WTC11 (cell line): ENCODE data around the gene MMP11. TPM values are rescaled to one million over a fixed set of nuclear protein-coding genes. Genes with fewer than 3 reads are reported as not detected.

ENCODE experiments used
- ATAC-seq: fragments of 200-7000 bp; cut with Tn5 transposase; 2 replicates; pipeline ENCODE4 v1.10.0; 2021; ENCODE audit warnings: mild to moderate bottlenecking, moderate library complexity
- CTCF ChIA-PET: fragments of 300-600 bp; sonication (Branson Sonifier 250); formaldehyde crosslinking; loops from one replicate; lab custom pipeline; 2021; ENCODE audit warnings: antibody characterized with exemption; lab: Charles Lee
- POLR2A ChIA-PET: fragments of 350-600 bp; sonication (Branson Sonifier 250); formaldehyde crosslinking; loops from one replicate; lab custom pipeline; 2021; ENCODE audit warnings: antibody characterized with exemption; lab: Charles Lee
- DNase-seq: peaks from one replicate; pipeline ENCODE4 v3.0.0; 2021; ENCODE audit warnings: low spot score
- H3K27ac Mint-ChIP-seq: 2 replicates; pipeline ENCODE4 v1.8.0; 2021; ENCODE audit warnings: mixed read lengths
- H3K27me3 Mint-ChIP-seq: 2 replicates; pipeline ENCODE4 v1.8.0; 2021; ENCODE audit warnings: low read depth, mild to moderate bottlenecking, moderate library complexity, mixed read lengths
- H3K36me3 Mint-ChIP-seq: 2 replicates; pipeline ENCODE4 v1.8.0; 2021; ENCODE audit warnings: mixed read lengths
- H3K4me1 Mint-ChIP-seq: 2 replicates; pipeline ENCODE4 v1.8.0; 2022; ENCODE audit warnings: mixed read lengths
- H3K4me3 Mint-ChIP-seq: 2 replicates; pipeline ENCODE4 v1.8.0; 2021; ENCODE audit warnings: mild to moderate bottlenecking, moderate library complexity, mixed read lengths
- H3K9me3 Mint-ChIP-seq: 2 replicates; pipeline ENCODE4 v1.8.0; 2021; ENCODE audit warnings: mixed read lengths
- CDX4 ChIP-seq: fragments of 250-450 bp; sonication (Bioruptor Pico); IDR thresholded peaks from 2 replicates; pipeline ENCODE4 v1.9.0; 2021; ENCODE audit warnings: moderate library complexity, mild to moderate bottlenecking, inconsistent platforms, borderline replicate concordance
- CREB1 ChIP-seq: sonication (generic); formaldehyde crosslinking; IDR thresholded peaks from 2 replicates; pipeline ENCODE4 v1.8.0; 2023; ENCODE audit warnings: mild to moderate bottlenecking, missing genetic modification reagents
- ETV6 ChIP-seq: sonication (generic); formaldehyde crosslinking; IDR thresholded peaks from 2 replicates; pipeline ENCODE4 v1.8.1; 2022; ENCODE audit warnings: mild to moderate bottlenecking, missing genetic modification reagents
- FOXK1 ChIP-seq: sonication (generic); formaldehyde crosslinking; IDR thresholded peaks from 2 replicates; pipeline ENCODE4 v1.8.0; 2022; ENCODE audit warnings: mild to moderate bottlenecking, moderate library complexity, missing genetic modification reagents
- KAT7 ChIP-seq: sonication (generic); formaldehyde crosslinking; IDR thresholded peaks from 2 replicates; pipeline ENCODE4 v1.8.1; 2023; ENCODE audit warnings: missing genetic modification reagents, mild to moderate bottlenecking, borderline replicate concordance
- NFE2L1 ChIP-seq: sonication (generic); formaldehyde crosslinking; IDR thresholded peaks from 2 replicates; pipeline ENCODE4 v1.8.1; 2023; ENCODE audit warnings: missing genetic modification reagents
- PRDM15 ChIP-seq: sonication (generic); formaldehyde crosslinking; IDR thresholded peaks from 2 replicates; pipeline ENCODE4 v1.8.0; 2022; ENCODE audit warnings: missing genetic modification reagents
- RORB ChIP-seq: fragments of 250-450 bp; sonication (Bioruptor Pico); IDR thresholded peaks from 2 replicates; pipeline ENCODE4 v1.9.0; 2021; ENCODE audit warnings: mild to moderate bottlenecking
- TCF7 ChIP-seq: sonication (generic); formaldehyde crosslinking; IDR thresholded peaks from 2 replicates; pipeline ENCODE4 v1.8.0; 2022; ENCODE audit warnings: mild to moderate bottlenecking, low read depth, missing genetic modification reagents, moderate library complexity
- TEAD1 ChIP-seq: sonication (generic); formaldehyde crosslinking; IDR thresholded peaks from 2 replicates; pipeline ENCODE4 v1.8.0; 2022; ENCODE audit warnings: mild to moderate bottlenecking, missing genetic modification reagents
- TEAD4 ChIP-seq: sonication (generic); formaldehyde crosslinking; IDR thresholded peaks from 2 replicates; pipeline ENCODE4 v1.8.0; 2022; ENCODE audit warnings: mild to moderate bottlenecking, missing genetic modification reagents
- ZNF219 ChIP-seq: sonication (generic); formaldehyde crosslinking; IDR thresholded peaks from 2 replicates; pipeline ENCODE4 v1.8.0; 2023; ENCODE audit warnings: missing genetic modification reagents, mild to moderate bottlenecking, borderline replicate concordance
- ZNF396 ChIP-seq: fragments of 250-450 bp; sonication (Bioruptor Pico); IDR thresholded peaks from 2 replicates; pipeline ENCODE4 v1.8.0; 2021; ENCODE audit warnings: mild to moderate bottlenecking, moderate library complexity, borderline replicate concordance
- ZNF423 ChIP-seq: fragments of 250-450 bp; sonication (Bioruptor Pico); IDR thresholded peaks from 2 replicates; pipeline ENCODE4 v2.1.2; 2022; ENCODE audit warnings: mild to moderate bottlenecking, moderate library complexity
- total RNA-seq: library from RNA; stranded (reverse); gene quantifications from 3 replicates; pipeline ENCODE4 v1.2.3, GENCODE V29; 2021
- TF ChIP-seq, protein P1 (sequence below): sonication (generic); formaldehyde crosslinking; IDR thresholded peaks from 2 replicates; pipeline ENCODE4 v1.8.0; 2022; ENCODE audit warnings: mild to moderate bottlenecking, missing genetic modification reagents
- TF ChIP-seq, protein P2 (sequence below): sonication (generic); formaldehyde crosslinking; IDR thresholded peaks from 2 replicates; pipeline ENCODE4 v1.8.1; 2022; ENCODE audit warnings: low read depth, mild to moderate bottlenecking, moderate library complexity, missing genetic modification reagents, borderline replicate concordance
- TF ChIP-seq, protein P3 (sequence below): sonication (generic); formaldehyde crosslinking; IDR thresholded peaks from 2 replicates; pipeline ENCODE4 v1.8.0; 2022; ENCODE audit warnings: mild to moderate bottlenecking, missing genetic modification reagents
- TF ChIP-seq, protein P4 (sequence below): fragments of 200-600 bp; IDR thresholded peaks from 2 replicates; pipeline ENCODE4 v1.8.0; 2022; ENCODE audit warnings: antibody characterized with exemption
- TF ChIP-seq, protein P5 (sequence below): fragments of 250-450 bp; sonication (Bioruptor Pico); IDR thresholded peaks from 2 replicates; pipeline ENCODE4 v1.9.0; 2021; ENCODE audit warnings: mild to moderate bottlenecking

The MMP11 gene
- total RNA-seq, 1 experiment from 2014 or later = 16.5 TPM

DNA sequence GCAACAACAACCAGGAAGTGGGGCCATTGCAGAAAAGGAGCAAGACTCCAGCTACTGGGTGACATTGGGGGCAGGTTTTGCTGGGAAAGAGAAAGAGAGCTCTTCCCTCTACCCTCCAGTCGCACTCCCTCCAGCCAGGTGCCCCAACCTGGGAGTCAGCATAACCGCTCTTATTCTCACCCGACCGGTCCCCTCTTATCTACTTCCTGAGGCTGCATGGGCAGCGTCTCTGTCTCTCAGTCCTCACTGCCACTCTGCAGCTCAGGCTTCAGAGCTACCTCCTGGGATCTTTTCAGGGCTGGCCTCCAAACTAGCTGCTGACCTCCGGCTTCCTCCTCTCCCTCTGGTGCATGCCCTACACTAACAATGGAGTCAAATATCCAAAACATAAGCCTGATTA lies 26.9 kb upstream of the MMP11 start (continued):
- TF ChIP-seq, protein P1, sequence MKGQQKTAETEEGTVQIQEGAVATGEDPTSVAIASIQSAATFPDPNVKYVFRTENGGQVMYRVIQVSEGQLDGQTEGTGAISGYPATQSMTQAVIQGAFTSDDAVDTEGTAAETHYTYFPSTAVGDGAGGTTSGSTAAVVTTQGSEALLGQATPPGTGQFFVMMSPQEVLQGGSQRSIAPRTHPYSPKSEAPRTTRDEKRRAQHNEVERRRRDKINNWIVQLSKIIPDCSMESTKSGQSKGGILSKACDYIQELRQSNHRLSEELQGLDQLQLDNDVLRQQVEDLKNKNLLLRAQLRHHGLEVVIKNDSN (CRISPR knock-in tag) = no peak
- TF ChIP-seq, protein P2, sequence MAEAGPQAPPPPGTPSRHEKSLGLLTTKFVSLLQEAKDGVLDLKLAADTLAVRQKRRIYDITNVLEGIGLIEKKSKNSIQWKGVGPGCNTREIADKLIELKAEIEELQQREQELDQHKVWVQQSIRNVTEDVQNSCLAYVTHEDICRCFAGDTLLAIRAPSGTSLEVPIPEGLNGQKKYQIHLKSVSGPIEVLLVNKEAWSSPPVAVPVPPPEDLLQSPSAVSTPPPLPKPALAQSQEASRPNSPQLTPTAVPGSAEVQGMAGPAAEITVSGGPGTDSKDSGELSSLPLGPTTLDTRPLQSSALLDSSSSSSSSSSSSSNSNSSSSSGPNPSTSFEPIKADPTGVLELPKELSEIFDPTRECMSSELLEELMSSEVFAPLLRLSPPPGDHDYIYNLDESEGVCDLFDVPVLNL (CRISPR knock-in tag) = no peak
- no peak for TF ChIP-seq CREB1 (CRISPR knock-in tag)
- no peak for TF ChIP-seq RORB
- TF ChIP-seq ZNF219 = no peak
- TF ChIP-seq ETV6 (CRISPR knock-in tag) = no peak
- TF ChIP-seq, all 79 proteins: peak for 0

GRCh38 chr22:23749841-23750301 lies 22.8 kb upstream of the MMP11 start:
- ChIA-PET POLR2A (no interaction called here), CTCF (interaction anchor here (0.6 to 2.2 kb wide), 4 partner anchors 21 to 407 kb away, joined by 3 to 8 read pairs (median 4); partner anchors contain the start of gene MMP11)
- H3K4me1 Mint-ChIP-seq = peaks cover 22% of the 10 kb centered on the region
- H3K9me3 Mint-ChIP-seq = no peaks in the 10 kb centered on the region
- H3K27me3 Mint-ChIP-seq = no peaks in the 10 kb centered on the region
- H3K4me3 Mint-ChIP-seq = peak overlapping the region; percentile 85
- ATAC-seq = no peak
- peak overlapping the region; percentile 33; the same call in 1 of the 2 replicates for H3K27ac Mint-ChIP-seq
- TF ChIP-seq, protein P3, sequence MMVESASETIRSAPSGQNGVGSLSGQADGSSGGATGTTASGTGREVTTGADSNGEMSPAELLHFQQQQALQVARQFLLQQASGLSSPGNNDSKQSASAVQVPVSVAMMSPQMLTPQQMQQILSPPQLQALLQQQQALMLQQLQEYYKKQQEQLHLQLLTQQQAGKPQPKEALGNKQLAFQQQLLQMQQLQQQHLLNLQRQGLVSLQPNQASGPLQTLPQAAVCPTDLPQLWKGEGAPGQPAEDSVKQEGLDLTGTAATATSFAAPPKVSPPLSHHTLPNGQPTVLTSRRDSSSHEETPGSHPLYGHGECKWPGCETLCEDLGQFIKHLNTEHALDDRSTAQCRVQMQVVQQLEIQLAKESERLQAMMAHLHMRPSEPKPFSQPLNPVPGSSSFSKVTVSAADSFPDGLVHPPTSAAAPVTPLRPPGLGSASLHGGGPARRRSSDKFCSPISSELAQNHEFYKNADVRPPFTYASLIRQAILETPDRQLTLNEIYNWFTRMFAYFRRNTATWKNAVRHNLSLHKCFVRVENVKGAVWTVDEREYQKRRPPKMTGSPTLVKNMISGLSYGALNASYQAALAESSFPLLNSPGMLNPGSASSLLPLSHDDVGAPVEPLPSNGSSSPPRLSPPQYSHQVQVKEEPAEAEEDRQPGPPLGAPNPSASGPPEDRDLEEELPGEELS (CRISPR knock-in tag) = no peak
- TF ChIP-seq TCF7 (CRISPR knock-in tag) (no peak), FOXK1 (no peak), ZNF423 (CRISPR knock-in tag) (no peak), KAT7 (no peak), TEAD1 (CRISPR knock-in tag) (no peak), CDX4 (no peak), ZNF396 (CRISPR knock-in tag) (no peak), TEAD4 (CRISPR knock-in tag) (no peak), NFE2L1 (no peak), PRDM15 (no peak)
- TF ChIP-seq, protein P4, sequence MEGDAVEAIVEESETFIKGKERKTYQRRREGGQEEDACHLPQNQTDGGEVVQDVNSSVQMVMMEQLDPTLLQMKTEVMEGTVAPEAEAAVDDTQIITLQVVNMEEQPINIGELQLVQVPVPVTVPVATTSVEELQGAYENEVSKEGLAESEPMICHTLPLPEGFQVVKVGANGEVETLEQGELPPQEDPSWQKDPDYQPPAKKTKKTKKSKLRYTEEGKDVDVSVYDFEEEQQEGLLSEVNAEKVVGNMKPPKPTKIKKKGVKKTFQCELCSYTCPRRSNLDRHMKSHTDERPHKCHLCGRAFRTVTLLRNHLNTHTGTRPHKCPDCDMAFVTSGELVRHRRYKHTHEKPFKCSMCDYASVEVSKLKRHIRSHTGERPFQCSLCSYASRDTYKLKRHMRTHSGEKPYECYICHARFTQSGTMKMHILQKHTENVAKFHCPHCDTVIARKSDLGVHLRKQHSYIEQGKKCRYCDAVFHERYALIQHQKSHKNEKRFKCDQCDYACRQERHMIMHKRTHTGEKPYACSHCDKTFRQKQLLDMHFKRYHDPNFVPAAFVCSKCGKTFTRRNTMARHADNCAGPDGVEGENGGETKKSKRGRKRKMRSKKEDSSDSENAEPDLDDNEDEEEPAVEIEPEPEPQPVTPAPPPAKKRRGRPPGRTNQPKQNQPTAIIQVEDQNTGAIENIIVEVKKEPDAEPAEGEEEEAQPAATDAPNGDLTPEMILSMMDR = no peak
- TF ChIP-seq, protein P5, sequence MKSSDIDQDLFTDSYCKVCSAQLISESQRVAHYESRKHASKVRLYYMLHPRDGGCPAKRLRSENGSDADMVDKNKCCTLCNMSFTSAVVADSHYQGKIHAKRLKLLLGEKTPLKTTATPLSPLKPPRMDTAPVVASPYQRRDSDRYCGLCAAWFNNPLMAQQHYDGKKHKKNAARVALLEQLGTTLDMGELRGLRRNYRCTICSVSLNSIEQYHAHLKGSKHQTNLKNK (CRISPR knock-in tag) = no peak
- TF ChIP-seq, protein P2 (CRISPR knock-in tag) = no peak
- H3K36me3 Mint-ChIP-seq = peaks cover 4% of the 10 kb centered on the region
- no peak for DNase-seq
